LHCN-M2 (cell line): ENCODE data around the gene CXXC5. TPM values are rescaled to one million over a fixed set of nuclear protein-coding genes. Genes with fewer than 3 reads are reported as not detected.
"Not testable (repeated sequence)": the region's sequence is repeated elsewhere in the genome, so short reads cannot be mapped to it uniquely, and the experiment has no call there.

Source experiments
- DNase-seq: peaks from one replicate; pipeline ENCODE4 v3.0.0-alpha.2; 2012; ENCODE audit warnings: low read depth
- total RNA-seq: library from RNA; depleted of rRNA; stranded (reverse); fragments of >200 nt; gene quantifications from 2 replicates; pipeline ENCODE4 v1.2.3, GENCODE V29; 2014; rRNA removed

The CXXC5 gene
- total RNA-seq, 1 experiment from 2014 or later: 240 TPM

DNA sequence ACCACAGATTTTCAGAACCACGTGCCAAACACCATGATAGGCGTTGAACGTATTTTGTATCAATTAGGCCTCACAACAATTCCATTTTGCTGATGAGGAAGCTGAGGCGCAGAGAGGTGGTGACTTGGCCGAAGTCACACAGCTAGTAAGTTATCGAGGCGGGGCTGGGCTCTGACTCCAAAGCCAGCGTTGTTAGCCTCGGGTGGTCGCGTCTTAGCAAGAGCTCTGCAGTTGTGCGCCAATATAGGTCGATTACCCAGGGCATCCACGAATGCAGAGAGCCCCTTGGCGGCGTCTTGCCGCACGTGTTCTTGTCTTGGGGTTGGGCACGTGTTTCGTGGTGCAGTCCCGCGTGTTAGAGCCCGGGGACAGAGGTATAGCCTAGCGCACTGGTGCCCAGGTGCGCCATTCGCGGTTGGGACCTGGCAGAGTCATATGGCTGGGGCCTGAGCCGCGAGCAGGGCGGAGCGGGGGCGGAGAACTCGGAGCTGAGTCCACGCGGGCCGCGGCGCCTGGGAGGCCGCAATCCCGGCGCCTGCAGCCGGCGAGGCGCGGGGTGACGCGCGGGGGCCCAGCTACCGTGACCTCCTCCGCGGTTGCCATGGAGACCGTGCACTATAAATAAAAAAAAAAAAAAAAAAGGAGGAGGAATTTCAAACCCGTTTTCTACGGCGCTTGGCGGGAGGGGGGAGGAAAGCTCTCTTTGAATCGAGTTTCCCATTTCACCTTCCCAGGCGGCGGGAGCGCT lies 62.3 kb downstream of the CXXC5 start:
- DNase-seq: peak; percentile 51

DNA sequence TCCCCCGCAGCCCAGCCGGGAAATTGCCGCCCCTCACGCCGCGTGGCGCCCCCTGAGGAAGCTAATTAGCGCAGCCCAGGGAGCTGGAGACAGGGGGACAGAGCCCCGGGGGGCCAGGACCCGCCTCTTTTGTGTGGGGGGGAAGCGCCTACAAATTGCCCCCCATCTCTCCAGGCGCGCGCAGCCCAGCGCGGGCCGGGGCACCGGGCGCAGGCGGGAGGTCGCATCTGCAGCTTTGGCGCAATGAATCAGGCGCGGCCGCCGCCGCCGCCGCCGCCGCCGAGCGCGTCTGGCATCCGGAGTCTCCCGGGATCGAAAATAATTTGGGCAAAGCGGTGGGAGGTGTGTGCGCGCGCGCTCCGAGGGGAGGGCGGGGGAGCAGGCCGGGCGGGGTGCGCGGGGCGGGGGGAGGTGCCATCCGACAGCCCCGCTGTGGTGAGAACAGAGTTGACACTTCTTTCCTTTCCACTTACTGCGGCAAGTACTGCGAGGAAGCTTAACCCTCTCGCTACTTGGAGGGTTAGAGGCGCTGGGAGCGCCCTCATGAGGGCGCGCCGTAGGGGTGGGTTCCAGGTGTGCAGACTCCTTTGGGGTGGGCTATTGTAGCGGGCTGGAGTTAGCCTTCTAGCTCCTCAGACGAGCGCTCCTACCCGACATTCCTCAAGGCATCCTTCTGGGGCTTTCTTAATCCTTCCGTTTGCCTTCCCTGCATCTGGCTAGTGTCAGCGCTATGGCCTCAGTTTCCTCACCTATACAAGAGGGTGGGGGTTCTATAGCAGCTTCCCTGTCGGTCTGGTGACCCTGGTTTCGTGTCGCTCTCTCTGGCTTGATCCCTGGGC lies 63.1 kb downstream of the CXXC5 start:
- DNase-seq: peak; percentile 53

DNA sequence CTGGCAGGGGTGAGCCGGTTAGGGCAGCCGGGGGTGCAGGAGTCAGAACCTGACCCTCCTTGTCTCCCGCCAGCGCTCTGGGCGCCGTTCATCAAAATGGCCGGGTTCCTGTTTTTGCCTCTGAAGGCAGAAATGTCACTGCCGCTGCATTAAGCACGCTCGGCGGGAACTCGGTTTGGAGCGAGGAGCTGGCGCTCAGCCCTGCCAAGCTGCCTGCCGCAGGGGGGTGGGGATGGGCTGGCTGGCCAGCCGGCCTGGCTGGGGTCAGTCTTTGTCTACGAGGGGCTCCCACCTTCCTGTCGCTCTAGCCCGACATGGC lies 63.7 kb downstream of the CXXC5 start:
- DNase-seq: no peak

DNA sequence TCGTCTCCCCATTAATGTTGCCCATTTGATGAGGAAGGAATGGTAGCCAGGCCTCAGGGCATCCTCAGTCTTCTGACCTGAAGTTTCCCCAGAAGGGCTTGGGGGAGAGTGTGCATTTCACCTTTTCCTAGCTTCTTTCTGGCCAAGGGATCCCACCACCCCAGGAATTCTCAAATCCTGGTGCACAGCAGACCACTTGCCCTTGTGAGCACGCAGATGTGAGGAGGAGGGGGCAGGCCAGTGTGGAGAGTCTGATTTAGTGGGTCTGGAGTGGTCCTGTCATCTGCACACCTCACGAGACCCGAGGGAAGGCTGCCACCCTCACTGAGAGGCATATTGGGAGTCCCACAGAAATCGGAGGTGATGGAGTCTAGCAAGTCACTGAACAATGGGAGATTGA lies 64.3 kb downstream of the CXXC5 start:
- no peak for DNase-seq

DNA sequence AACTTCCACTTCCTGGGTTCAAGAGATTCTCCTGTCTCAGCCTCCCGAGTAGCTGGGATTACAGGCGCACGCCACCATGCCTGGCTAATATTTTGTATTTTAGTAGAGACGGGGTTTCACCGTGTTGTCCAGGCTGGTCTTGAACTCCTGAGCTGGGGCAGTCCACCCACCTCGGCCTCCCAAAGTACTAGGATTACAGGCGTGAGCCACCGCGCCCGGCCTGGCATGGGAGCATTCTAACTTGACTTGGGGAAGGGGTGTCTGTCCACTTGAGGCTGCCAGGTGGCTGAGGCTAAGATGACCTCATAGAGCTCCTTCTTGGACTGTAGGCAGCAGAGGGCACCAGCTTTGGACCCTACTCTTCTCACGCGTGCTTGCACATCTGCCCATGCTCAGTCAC lies 65.7 kb downstream of the CXXC5 start:
- DNase-seq: not testable (repeated sequence)

DNA sequence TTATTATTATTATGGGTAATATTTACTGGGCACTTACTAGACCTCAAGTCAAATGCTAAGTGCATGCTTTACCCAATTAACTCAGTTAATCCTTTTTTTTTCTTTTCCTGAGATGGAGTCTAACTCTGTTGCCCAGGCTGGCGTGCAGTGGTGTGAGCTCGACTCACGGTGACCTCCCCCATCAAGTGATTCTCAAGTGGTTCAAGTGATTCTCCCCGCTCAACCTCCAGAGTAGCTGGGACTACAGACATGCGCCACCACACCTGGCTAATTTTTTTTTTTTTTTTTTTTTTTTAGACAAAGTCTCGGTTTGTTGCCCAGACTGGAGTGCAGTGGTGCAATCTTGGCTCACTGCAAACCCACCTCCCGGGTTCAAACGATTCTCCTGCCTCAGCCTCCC lies 69.1 kb downstream of the CXXC5 start:
- DNase-seq: no peak

DNA sequence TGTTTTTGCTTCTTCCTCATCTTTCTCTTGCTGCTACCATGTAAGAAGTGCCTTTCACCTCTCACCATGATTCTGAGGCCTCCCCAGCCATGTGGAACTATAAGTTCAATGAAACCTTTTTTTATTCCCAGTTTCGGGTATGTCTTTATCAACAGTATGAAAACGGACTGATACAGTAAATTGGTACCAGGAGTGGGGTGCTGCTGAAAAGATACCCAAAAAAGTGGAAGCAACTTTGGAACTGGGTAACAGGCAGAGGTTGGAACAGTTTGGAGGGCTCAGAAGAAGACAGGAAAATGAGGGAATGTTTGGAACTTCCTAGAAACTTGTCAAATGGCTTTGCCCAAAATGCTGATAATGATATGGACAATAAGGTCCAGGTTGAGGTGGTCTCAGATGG lies 70.3 kb downstream of the CXXC5 start:
- not testable (repeated sequence) for DNase-seq

DNA sequence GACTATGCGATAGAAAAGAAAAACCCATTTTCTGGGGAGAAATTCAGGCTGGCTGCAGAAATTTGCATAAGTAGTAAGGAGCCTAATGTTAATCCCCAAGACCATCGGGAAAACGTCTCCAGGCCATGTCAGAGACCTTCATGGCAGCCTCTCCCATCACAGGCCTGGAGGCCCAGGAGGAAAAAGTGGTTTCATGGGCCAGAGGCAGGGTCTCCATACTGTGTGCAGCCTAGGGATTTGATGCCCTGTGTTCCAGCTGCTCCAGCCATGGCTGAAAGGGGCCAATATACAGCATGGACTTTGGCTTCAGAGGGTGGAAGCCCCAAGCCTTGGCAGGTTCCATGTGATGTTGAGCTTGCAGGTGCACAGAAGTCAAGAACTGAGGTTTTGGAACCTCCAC lies 71.8 kb downstream of the CXXC5 start:
- not testable (repeated sequence) for DNase-seq

DNA sequence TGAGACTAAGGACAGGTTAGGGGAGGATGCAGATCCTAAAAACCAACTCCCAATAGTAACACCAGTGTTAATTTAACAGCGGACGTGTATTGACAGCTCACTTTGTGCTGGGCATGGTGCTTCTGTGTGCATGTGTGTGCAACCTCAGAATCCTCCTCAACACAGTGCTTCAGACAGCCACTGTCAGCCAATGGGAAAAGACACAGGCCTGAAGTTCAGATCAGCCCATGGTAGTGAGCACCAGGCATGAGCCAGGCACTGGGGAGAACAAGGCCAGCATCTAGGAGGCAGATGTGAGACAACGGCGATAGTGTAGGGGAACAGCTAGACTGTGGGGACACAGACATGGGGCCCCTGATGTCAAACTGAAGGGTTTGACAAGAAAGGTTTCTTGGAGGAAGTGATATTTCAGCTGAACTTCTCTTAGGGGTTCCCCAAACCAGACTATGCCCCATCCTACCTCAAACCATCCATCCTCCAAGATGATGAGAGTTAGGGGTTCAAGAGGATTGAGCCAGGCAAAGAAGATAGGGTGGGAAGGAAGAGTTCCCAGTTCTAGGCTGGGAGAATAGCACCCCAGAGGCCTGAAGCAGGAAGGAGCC lies 75.9 kb downstream of the CXXC5 start:
- no peak for DNase-seq

DNA sequence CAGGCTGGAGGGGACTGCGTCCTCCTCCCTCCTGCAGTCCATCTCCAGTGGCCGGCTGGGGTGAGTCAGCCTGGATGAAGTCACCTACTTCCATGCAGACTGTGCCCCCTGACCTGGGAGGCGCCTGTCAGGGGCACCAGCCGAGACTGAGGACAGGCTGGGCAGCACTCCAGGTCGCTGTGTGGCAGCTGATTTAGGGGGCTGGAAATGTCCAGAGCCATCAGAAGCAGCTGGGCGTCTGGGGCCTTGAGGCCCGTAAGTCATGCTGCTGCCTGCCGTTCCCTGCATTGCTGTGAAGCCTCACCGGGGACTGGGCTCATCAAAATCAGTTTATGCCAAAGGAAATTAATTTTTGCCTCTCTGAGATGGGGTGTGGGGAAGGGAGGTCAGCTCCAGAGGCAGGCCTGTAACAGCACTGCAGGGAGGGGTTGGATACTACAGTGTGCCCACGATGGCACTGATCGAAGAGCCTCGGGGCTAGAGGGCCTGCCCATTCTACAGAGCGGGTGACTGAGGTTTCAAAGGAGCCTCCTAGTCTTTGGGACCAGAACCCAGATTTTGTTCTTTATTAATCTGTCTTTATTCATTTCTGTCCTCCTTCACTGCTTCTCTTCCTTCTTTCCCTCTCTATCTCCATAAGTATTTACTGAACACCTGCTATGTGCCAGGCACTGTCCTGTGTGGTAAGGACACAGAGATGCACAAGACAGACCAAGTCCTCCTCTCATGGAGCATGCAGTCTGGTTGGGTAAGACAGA lies 77.1 kb downstream of the CXXC5 start:
- DNase-seq: peak; percentile 93

DNA sequence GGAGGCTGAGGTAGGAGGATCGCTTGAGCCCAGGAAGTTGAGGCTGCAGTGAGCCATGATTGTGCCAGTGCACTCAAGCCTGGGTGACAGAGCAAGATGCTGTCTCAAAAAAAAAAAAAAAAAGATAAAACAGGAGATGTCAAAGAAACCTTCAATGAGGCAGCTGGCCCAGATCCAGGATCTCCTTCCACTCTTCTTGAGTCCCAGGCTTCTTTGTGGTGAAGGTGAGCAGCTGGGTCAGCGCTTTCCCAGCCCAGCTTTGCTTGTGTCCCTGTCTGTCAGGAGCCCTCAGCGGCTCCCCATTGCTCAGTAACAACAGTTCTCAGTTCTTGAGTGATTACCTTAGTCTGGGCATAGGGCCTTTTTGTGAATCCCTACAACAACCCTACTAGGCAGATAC lies 78.1 kb downstream of the CXXC5 start:
- no peak for DNase-seq

DNA sequence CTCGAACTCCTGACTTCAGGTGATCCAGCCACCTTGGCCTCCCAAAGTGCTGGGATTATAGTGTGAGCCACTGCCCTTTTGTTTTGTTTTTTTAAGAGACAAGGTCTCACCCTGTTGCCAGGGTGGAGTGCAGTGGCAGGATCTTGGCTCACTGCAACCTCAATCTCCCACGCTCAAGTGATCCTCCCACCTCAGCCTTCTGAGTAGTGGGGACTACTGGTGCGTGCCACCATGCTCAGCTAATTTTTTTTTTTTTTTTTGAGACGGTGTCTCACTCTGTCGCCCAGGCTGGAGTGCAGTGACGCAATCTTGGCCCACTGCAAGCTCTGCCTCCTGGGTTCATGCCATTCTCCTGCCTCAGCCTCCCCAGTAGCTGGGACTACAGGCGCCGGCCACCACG lies 79.5 kb downstream of the CXXC5 start:
- DNase-seq: not testable (repeated sequence)

DNA sequence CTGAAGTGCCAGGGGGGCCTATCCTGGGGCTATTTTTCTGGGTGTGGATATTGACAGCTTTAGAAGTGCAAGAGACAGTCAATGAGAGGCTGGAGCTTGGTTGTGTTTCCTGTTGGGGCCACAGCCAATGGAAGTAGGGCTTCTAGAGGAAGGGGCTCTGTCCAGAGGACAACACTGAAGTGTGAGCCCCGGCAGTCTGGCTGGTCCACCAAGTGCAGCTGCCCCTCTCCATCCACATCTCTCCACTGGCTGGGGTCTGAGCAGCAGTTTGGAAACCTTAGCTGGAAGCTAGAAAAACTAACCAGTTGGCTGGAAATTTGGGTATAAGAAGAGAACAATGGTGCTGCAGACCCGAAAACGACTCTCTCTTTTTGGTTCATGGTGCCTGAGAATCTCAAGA lies 83.1 kb downstream of the CXXC5 start:
- no peak for DNase-seq

DNA sequence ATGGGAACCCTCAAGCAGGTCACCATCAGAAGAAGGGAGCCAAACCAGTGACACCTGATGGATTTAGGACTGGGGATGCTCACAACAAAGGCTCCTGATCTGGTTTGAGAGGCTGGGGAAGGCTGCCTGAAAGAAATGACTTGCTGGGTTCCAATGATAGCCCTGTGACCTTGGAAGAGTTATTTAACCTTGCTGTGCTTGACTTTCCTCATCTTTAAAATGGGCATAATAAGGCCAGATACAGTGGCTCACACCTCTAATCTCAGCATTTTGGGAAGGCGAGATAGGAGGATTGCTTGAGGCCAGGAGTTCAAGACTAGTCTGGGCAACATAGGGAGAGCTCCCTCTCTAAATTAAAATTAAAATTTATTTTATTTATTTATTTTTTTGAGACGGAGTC lies 83.9 kb downstream of the CXXC5 start:
- DNase-seq: no peak

DNA sequence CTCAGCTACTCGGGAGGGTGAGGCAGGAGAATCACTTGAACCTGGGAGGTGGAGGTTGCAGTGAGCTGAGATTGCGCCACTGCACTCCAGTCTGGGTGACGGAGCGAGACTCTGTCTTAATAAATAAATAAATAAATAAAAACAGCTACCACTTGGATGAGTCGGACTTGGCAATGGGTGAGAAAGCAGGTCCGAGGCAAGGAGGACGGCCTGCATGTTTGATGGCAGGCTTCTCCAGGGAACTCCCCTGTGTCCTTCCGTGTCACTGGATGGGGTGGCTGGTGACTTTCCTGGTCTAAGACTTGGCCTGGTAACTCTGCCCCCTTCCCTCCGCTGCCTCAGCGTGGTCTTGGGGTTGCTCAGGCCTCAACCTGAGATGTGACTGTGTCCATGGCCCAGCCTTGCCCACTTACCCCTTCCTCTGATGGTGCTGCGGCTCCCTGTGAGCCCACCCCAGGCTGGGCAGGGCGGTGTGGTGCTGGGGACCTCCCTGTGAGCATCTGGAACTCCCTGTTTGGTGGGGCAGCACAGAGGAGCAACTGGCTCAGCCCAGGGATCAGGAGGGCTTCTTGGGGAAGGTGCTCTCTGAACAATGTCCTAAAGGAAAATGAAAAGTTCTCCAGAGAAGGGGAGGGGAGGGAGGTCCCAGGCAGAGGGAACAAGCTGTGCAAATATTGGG lies 85.0 kb downstream of the CXXC5 start:
- no peak for DNase-seq

Other genes starting within 250 kb of the CXXC5 start
- gene SPATA24, start 244.3 kb upstream of the CXXC5 start, total RNA-seq: 3.7 and 4.1 TPM in 2 replicates
- gene DNAJC18, start 208.8 kb upstream of the CXXC5 start, total RNA-seq: 10.9 and 13.5 TPM in 2 replicates
- 0.19 and 0.40 TPM in 2 replicates for gene ECSCR, start 185.6 kb upstream of the CXXC5 start, total RNA-seq
- gene SMIM33, start 177.3 kb upstream of the CXXC5 start, total RNA-seq: not detected in 2 replicates
- 79.2 and 92.7 TPM in 2 replicates for gene STING1, start 165.6 kb upstream of the CXXC5 start, total RNA-seq
- gene UBE2D2, start 87.0 kb upstream of the CXXC5 start, total RNA-seq: 80.0 and 88.2 TPM in 2 replicates
- gene PSD2, start 147.5 kb downstream of the CXXC5 start, total RNA-seq: not detected in 2 replicates